HG03439 (cell line): ENCODE data around the gene ZNF594.
"Not testable (repeated sequence)": the region's sequence is repeated elsewhere in the genome, so short reads cannot be mapped to it uniquely, and the experiment has no call there.

Experiments used
- ATAC-seq: cut with Tn5 transposase; IDR thresholded peaks from one replicate; pipeline ENCODE4 v1.9.1; 2021; ENCODE audit warnings: mild to moderate bottlenecking, moderate library complexity; ENCODE audit not compliant: unreplicated experiment

The ZNF594 gene

DNA sequence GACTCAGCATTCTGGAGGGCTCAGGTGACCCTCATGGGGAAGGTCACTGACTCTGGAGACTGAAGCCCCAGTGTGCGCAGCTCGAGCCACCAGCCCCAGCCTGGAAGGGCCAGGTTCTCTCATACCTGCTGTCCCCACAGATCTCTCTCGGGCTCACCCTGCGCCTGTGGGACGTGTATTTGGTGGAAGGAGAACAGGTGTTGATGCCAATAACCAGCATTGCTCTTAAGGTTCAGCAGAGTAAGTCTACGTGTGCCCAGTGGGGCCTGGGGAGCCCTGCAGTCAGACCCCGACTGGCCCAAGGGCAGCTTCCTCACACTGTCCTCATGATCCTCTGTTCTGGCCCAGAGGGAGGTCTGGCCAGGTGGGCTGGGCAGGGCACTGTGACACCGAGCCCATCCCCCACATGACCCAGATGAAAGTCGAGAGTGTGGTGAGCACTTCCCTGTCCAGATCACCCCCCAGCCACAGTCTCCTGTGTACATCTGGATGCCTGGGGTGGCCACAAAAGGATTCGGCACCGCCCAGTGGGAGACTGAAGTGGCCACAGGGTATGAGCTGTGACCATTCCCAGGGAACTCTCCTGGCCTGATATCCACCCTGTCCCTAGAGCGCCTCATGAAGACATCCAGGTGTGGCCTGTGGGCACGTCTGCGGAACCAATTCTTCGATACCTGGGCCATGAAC lies 54.0 kb downstream of the ZNF594 start:
- ATAC-seq, result not testable (repeated sequence)

DNA sequence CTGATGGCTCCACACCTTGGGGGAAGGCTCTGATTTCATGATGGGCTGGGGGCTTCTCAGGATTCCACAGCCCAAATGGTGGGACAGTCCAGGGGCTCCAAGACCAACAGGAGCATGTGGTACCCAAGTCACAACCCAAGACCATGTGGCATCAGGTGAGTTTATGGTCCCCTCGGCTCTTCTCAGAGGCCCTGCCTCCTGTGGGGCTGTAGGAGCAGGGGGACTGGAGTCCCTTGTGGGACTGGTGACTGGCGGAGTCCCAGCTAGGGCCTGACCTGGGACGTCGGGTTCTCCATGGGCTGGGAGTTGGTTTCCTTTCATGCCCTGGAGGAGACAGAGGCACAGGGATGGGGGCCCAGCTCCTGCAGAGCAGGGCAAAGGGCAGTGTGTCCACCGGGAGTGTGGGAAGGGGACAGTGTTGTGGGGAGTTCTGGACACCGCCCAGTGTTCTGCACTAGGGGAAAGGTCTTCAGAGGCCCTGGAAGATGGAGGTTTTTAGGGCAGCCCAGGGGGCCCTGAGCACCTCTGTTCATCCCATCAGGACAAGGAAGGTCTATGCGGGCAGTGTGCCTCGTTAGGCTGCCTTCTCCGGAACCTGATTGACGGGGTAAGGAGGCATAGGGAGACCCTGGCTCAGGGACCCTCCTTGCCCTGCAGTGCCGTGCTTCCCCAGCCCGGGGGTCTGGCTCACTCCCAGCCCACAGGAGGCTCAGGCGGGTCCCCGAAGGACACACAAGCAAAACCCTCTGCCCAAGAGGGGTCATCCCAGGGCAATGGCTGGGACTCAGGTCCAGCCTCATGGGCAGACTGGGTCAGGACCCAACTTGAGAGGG lies 54.9 kb downstream of the ZNF594 start:
- not testable (repeated sequence) for ATAC-seq

GRCh38 chr17:5135726-5136579 lies 55.7 kb downstream of the ZNF594 start:
- no peak for ATAC-seq

DNA sequence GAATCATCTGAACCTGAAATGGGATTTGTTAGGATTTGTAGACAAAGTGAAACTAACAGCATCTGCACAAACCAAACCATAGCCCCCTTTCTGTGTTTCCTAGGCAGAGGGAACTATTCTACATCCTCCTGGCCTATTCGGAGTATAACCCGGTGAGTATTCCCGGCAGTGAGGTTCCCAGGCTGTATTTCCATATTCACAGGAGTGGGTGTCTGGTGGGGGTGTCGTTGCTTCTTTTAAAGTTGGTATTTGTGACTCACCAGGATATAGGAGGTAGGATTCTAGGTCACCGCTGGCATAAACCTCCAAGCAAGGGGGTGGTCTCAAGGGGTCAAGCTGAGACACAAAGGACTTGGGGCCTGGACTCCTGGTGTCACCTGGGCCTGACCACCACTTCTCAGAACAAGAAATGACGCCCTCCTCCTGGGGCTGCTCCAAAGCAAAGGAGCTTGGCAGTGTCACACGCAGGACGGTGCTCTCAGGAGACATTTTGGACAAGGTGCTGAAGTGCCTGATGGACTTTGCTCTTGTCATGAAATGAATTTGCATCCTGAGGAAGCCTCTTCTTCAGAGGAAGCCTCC lies 56.4 kb downstream of the ZNF594 start:
- not testable (repeated sequence) for ATAC-seq

DNA sequence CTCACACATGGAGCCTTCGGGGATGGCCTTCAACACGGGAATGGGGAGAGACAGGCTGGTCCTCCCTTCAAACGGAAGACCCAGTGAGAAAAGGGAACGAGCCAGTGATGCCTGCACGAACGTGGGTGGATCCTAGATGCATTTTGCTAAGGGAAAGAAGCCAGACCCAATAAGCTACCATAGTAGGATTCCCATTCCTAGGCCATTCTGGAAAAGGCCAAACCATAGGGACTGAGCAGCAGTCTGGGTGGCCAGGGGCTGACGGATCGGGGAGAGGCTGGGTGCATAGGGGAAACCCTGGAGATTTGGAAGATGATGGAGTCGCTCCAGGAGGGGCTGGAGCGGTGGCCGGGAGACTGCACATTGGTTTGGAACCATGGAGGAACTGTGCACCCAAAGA lies 57.1 kb downstream of the ZNF594 start:
- ATAC-seq, result not testable (repeated sequence)

DNA sequence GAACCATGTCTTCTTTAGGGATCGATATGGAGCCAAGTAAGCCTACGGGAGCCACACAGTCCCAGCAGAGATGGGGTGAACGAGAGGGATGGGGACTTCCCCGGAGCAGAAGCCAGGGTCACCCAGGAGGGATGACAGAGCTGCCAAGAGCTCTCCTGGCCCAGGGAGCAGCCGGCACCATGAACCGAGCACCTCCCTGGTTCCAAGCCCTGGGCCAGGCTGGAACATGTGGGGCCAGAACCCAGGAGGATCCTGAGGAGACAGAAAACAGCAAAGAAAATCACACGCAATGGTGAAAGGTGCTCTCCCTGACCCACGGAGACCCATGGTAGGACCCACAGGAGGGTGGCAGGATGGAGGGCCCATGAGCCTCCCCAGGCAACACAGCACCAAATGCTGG lies 57.7 kb downstream of the ZNF594 start:
- ATAC-seq, result not testable (repeated sequence)

DNA sequence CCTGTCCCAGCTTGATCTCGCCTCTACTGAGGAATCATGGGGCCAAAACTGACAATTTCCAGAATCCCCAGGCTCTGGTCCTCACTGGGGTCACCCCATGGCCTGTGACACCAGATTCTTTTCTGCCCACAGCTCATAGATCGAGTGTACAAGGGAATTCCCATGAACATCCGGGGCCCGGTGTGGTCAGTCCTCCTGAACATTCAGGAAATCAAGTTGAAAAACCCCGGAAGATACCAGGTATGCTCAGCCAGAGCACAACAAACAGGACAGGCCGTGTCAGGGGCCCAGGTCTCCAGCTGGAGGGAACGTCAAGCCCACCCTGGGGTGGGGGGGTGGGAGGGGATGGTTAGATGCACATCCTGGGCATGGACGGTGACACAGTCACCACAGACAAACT lies 58.4 kb downstream of the ZNF594 start:
- no peak for ATAC-seq

DNA sequence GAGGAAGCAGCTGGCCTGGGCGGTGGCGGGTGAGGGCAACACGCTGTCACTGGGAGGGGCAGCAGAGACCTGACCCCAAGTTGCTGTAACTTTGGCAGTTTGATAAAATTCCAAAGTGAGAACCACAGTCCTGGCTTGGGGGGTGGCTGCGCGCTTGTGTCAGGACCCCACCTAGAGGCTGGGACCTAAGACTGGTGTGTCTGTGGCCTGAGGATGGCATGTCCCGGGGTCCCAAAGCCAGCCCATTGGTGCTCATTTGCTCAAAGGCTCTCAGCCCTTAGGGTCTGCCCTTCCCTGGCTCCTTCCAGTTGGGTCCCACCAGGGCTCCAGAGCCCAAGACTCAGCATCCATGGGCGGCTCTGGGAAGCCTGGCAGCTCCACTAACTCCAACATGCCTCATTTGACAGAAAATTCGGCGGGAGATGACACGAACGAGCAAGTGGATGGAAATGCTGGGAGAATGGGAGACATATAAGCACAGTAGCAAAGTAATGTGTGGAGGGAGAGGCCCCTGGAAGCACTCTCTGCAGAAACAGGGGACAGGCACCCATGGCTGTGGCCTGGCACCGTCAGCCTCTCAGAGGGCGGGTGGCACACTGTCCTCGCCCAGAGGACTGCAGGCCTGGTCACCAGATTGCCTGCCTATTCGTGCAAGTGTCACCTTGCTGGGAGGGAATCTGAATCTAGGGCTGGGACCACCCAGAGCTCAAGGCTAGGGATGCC lies 59.0 kb downstream of the ZNF594 start:
- not testable (repeated sequence) for ATAC-seq

- ATAC-seq, result not testable (repeated sequence)
Measured at GRCh38 chr17:5131799-5132502, 59.7 kb downstream of the ZNF594 start.

DNA sequence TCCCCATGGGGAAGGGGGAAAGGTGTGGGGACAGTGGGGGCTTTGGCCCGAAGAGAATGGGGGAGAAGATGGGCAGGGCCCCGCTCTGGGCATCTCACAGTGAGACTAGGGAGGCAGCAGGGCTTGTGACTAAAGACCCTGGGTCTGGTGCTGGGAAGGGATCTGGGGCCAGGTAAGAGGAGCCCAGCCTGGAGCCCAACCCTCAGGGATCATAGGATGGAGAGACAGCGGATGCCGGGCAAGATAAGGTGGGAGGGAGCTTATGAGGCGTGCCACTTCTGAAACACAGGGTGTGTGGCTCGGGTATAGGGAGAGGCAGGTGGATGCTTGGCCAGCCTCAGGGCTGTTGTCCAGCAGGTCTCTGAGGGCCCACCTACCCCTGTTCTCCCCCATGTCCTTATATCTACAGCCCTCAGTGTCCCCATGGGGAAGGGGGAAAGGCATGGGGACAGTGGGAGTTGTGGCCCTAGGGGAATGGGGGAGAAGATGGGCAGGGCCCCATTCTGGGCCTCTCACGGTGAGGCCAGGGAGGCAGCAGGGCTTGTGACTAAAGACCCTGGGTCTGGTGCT lies 60.4 kb downstream of the ZNF594 start:
- no peak for ATAC-seq

- not testable (repeated sequence) for ATAC-seq
Measured at GRCh38 chr17:5130687-5131086, 61.0 kb downstream of the ZNF594 start.

DNA sequence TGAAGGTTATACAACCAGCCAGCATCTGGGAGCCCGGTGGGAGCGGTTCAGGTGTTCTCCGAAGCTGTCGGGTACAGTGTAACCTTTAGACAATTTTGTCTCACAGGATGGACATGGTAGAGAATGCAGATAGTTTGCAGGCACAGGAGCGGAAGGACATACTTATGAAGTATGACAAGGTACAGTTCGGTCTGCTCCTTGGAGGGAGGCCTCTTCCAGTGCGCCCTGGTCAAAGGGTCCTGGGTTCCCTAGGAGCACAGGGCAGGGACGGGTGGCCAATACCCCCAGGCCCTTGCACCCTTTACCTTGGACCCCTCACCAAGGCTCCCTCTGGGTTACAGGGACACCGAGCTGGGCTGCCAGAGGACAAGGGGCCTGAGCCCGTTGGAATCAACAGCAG lies 61.4 kb downstream of the ZNF594 start:
- not testable (repeated sequence) for ATAC-seq

DNA sequence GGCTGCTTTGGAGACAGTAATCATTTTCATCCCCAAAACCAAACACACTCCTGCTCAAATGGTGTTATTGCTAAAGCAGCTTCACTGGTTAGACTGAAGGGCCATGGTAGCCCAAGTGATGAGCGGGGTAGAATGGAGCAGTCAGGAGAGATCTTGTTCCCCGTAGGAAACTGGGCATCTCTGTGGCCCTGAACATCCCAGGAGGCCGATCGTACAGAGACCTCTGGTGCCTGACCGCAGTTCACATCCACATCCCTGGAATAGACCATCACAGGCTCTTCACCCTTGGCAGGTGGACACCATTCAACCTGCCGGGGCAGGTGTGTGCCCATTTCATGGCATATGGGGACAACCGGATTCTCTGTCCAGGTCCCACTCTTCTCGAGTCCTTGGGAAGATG lies 61.9 kb downstream of the ZNF594 start:
- not testable (repeated sequence) for ATAC-seq
